A204.1 (cell line): ENCODE measurements around the gene SSR1.
"Not testable (repeated sequence)": the region's sequence is repeated elsewhere in the genome, so short reads cannot be mapped to it uniquely, and the experiment has no call there.

Experiments
- FAIRE-seq: peaks from 2 replicates; lab custom pipeline; 2012; peaks lifted over from hg19 to GRCh38; lab: Jason Lieb, UNC

The SSR1 gene

DNA sequence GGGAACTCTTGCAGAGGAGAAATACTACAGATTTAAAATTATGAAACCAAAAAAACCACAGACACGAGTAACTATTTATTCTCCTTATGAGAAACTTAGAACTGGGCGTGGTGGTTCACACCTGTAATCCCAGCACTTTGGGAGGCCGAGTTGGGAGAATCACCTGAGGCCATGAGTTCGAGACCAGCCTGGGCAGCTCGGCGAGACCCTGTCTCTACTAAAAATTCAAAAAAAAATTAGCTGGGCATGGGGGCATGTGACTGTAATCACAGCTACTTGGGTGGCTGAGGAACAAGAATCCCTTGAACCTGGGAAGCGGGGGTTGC lies 36.8 kb downstream of the SSR1 start:
- no peak for FAIRE-seq

DNA sequence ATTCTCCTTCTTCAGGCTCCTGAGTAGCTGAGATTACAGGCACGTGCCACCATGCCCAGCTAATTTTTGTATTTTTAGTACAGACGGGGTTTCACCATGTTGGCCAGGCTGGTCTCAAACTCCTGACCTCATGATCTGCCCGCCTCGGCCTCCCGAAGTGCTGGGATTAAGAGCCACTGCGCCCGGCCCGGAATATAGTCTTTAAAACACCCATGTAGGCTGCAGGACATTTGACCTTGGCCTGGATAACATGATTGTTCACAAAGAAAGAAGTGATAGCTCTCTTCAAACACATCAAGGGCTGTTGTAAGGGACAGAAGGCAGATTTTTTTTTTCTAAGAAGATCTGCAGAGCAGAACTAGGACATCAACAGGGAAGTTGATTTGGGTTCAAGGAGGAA lies 38.5 kb downstream of the SSR1 start:
- FAIRE-seq = not testable (repeated sequence)

DNA sequence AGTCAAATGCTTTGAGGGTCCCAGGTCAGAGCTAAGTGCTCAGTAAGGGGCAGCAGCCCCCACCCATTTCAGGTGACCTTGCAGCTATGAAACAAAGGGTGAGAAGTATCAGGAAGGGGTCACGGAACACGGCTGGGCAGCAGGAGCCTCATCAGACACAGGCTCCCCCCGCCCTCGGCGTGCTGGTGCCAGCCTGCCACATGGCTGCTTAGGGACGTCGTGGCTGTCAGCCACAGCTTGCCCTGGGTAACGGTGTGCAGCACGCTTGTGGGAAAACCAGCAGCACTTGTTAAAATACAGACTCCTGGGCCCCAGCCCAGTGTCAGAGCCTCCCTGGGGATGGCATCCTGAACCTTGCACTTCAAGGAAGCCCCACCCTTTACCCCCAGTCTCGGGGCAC lies 39.3 kb downstream of the SSR1 start:
- FAIRE-seq = no peak

DNA sequence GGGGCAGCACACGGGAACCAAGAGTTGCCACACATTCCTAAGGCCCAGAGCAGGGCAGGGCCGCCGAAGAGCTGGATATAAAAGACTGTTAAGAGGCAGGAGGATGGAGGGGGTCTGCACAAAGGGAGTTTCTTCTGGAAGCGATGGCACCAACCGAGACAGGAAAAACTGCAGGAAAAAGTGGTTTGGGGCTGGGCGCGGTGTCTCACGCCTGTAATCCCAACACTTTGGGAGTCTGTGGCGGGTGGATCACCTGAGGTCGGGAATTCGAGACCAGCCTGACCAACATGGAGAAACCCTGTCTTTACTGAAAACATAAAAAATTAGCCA lies 41.8 kb downstream of the SSR1 start:
- FAIRE-seq = no peak

DNA sequence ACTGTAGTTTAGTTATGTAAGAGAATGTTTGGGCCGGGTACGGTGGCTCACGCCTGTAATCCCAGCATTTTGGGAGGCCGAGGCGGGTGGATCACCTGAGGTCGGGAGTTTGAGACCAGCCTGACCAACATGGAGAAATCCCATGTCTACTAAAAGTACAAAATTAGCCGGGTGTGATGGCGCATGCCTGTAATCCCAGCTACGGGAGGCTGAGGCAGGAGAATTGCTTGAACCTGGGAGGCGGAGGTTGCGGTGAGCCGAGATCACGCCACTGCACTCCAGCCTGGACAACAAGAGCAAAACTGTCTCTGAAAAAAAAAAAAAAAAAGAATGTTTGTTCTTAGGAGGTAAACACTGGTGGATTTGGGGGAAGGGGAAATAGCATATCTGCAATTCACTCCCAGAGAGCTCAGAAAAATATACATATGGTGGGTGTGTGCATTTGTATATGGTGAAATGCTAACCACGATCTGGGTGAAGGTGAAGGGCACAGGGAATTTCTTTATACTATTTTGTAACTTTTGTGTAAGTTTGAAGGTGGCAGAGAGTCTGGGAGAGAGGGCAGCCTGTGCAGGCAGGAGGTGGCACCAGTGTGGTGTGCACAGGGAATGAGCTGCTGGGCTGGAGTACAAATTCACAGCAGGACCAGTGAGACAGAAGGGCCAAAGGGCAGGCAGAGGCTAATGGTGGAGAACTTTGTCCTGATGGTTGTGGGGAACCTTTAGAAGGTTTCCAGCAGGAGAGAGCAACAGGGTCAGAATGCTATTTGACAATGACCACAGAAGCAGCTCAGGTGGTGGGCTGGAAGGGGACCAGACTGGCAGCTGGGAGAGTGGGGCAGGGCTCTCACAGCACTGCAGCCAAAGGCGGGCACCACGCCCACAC lies 42.4 kb downstream of the SSR1 start:
- no peak for FAIRE-seq

DNA sequence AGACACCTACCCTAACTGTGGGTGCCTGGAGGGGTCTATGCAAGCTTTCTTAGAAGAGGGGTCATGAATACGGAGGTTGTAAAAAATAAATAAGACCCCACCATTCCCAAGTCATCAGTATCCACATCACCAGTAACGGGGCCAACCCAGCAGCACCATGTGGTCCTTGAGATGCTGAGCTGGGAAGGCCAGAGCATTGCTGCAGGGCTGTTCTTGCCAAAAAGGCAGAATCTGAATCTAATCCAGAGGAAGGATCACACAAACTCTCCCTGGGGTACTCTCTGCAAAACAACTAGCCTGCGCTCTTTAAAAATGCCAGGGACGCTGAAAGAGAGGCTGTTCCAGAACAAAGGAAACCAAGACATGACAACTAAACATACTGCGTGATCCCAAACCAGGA lies 43.2 kb downstream of the SSR1 start:
- no peak for FAIRE-seq

DNA sequence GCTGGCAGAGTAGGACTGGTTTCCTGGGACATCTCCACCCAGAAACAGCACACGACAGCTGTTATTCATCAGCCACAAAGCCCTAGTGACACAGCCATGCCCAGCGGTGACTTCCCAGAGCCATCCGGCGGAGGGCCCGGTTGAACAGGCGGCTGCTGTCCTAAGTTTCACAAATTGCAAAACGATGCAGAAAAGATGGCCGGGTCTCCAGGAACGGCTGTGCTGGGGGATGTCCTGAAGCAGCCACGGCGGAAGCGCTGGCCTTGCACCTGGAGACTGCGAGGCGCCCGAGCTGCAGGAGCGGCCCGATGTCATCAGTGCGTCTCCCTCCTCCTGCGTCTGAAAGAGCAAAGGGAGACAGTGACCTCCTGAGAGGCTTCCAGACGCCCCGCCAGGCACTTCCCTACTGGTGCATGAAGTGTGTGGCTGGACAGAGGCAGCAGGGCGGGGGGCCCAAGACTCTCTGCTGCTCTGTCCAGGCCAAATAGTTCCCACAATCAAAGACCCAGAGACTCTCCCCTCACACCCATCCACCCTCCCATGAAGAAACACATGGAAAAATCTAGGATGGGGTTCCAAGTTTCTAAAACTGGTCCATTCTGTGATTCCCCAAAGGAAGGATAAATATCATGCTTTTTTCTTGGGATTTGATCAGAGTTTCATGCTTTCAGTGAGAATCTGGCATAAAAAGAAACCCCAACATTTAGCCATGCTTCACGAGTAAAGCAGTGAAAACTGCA lies 44.0 kb downstream of the SSR1 start:
- no peak for FAIRE-seq

DNA sequence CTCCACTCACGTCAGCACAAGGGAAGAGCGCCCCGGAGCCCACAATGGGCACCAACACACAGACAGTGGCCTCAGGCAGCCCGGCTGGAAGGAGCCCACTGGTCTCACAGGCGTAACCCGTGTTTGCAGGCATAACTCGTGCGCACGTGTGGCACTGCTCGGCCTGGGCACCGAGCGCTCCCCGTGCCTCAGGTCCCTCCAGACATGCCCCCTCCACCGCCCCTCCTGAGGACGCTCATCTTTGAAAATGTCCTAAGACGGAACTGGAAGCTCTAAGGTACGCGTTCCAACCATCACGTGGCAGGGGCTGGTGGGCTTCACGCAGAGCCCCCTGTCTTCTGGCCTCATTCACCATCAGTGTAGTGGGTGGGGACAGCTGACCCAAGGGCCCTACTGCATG lies 44.6 kb downstream of the SSR1 start:
- FAIRE-seq = no peak

DNA sequence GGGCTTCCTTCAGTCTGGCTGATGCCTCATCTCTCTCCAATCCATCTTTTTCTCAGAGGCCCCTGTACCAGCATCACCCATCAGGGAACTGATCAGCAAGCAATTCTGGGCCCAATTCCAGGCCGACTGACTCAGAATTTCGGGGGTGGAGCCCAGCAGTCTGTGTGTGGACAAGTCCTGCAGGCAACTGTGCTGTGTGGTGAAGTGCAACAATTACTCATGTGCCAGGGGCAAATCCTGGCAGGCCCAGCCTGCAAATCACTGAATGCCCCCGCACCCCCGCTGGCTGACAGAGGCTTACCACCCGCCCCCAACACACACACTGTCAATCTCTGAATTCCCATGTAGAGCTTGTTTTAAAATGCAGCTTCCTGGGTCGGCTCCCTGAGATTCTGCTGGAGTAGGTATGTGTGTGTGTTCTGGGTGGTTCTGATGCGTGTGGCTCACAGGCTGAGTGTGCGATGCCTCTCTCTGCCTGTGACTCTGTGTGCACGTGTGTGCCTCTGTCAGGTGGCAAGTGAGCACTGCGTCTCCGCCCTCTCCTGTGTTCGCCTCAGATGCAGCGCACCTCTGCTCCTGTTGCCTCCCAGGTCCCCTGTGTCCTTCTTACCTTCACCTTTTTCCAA lies 45.4 kb downstream of the SSR1 start:
- no peak for FAIRE-seq

DNA sequence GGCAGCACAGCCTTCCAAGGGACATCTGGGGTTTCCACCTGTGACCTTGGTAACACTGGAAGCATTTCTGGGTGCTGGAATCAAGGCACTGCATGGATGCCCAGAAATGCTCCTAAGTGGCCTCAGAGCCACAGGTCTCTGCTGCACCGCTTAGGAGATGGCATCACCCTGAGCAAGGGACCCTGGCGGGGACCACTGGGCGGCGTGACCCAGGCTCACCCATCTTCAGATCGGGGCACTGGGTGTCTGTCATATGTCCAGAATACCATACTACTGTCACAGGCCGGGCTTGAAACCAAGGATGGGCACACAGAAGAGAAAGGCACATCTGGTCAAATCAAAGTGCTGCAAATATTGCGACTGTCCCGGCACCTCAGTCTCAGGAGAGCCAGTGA lies 45.9 kb downstream of the SSR1 start:
- FAIRE-seq = no peak

DNA sequence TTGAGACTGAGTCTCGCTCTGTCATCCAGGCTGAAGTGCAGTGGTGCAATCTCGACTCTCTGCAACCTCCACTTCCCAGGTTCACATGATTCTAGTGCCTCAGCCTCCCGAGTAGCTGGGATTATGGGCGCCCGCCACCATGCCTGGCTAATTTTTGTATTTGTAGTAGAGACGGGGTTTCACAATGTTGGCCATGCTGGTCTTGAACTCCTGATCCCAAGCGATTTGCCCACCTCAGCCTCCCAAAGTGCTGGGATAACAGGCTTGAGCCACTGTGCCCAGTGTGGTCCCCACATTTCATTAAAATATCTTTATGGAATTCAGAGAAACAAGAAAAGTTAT lies 47.6 kb downstream of the SSR1 start:
- FAIRE-seq = not testable (repeated sequence)

DNA sequence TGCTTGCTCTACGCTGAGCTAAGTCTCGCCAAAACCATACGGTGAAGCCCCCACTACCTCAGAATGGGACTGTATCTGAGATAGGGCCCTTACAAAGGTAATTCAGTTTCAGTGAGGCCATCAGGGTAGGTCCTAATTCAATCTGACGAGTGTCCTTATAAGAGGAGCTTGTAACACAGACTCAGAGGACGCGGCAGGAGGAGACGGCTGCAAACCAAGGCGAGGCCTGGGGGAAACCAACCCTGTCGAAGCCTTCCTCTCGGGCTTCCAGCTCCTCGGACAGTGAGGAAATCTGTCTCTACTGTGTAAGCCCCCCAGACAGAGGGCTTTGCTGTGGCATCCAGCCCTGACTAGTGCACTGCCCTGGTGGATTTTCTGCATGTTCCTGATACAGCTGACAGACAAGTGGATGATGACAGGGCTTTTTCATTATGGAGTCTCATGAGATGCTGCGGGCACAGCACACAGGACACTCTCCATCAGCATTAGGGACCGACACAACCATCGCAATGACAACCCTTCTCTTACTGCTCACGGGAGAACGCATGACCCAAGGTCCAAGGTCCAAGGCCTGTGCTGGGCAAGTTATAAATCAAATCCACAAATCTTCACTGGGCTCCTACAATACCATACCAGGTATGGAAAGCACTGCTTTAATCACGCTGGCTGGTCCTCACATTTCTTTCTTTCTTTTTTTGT lies 48.2 kb downstream of the SSR1 start:
- FAIRE-seq = no peak

DNA sequence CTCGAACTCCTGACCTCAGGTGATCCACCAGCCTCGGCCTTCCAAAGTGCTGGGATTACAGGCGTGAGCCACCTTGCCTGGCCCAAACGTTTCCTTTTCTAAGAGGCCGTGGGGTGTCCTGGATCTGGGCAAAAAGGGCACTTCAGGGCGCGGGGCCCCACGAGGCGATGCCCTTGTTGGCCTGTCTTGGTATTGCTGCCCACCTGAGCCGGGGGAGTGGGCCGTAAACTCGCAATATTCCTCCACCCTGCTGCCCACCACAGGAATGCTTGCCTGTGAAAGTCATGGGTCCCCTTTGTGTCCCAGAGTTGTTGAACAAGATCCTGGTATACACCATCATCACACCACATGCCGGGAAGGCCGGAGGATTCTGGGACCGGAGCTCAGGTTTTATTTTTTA lies 49.0 kb downstream of the SSR1 start:
- FAIRE-seq = no peak

DNA sequence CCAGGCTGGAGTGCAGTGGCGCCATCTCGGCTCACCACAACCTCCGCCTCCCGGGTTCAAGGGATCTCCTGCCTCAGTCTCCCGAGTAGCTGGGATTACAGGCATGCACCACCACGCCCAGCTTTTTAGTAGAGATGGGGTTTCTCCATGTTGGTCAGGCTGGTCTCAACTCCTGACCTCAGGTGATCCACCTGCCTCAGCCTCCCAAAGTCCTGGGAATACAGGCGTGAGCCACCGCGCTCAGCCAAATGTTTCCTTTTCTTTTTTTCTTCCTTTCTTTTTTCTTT lies 49.5 kb downstream of the SSR1 start:
- FAIRE-seq = not testable (repeated sequence)

DNA sequence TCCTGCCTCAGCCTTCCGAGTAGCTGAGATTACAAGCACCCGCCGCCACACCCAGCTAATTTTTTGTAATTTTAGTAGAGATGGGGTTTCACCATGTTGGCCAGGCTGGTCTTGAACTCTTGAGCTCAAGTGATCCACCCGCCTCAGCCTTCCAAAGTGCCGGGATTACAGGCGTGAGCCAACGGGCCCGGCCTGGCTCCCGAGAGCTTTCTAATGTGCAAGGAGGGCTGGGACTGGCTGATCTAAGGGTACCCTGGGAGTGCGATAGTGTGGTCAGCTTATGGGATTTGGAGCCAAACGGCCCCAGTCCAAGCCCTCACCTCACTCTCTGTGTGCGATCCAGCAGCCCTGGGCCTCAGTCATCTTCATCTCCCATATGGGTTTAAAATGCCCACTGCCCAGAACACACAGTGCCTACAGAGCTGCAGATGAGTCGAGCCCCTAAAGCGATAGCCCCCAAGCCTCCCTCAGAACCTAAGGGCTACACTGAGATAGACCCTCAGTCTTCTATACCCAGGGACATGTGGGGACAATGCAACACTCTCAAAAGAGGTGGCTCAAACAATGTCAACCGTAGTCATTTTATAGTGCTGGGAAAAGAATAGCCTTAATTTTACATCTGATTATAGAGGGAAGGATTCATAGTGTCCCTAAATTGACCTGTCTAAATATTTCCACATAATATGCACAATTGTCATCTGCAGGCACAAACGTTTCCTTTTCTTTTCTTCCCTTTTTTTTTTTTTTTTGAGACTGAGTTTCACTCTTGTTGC lies 50.1 kb downstream of the SSR1 start:
- FAIRE-seq = no peak

DNA sequence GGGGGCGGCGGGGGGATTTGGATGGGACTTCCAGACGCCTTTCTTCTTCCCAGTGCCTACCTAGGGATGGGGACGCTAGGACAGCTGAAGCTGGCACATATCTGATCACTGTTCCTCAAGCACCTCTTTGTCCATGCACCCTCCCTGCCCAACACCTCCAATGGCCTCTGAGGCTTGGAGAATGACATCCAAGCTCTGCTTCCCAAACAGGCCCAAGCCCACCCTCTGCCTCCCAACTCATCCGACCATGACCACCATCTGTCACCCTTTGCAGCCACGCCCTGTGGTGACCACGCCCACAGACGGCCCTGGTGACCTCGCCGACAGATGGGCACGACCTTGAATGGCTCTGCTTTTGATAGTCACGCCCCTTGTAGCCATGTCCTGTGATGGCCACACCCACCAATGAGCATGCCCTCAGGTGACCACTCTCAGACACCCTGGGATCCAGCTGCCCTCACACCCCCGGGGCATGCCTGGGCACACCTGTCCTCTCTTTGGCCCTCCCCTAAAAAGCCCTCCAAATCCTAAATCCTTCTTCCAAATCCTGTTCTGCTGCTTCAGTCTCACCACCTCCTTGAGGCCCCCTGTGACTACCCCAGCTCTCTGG lies 51.0 kb downstream of the SSR1 start:
- no peak for FAIRE-seq

DNA sequence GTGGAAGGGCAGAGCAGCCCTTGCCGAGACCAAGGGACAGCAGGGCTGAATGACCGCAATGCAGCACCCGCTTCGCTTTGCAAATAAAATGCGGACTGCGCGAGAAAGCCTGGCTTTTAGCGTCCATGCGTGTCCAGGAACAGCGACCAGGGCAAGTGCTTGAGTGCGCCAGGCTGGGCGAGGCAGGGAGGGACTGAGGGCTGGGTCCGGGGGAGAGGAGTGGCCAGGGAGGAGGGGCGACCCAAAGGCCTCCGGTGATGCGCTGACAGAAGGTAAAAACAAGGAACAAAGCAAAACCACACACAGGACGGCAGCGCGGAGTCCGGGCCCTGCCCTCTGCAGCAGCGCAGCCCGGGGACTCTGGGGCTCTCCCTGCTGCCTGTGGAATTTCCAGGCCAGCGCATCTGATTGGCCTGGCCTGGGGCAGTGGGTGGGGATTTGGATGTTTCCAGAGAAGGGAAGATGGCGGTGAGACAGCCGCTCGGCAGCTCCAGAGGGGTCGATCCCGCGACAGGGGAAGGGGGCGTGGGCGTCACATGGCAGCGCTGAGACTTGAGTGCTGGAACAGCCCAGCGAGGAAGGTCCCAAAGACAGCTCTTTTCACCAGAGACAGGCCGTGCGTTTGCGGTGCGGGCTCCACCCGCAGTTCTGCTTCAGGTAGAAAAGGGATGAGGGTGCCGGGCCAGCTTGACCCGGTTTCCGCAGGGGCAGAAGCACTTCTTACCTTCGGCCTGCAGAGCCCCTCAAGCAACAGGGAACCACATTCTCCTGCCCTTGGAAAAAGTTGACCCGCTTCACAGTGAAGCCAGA lies 51.8 kb downstream of the SSR1 start:
- FAIRE-seq = peak; percentile 78

DNA sequence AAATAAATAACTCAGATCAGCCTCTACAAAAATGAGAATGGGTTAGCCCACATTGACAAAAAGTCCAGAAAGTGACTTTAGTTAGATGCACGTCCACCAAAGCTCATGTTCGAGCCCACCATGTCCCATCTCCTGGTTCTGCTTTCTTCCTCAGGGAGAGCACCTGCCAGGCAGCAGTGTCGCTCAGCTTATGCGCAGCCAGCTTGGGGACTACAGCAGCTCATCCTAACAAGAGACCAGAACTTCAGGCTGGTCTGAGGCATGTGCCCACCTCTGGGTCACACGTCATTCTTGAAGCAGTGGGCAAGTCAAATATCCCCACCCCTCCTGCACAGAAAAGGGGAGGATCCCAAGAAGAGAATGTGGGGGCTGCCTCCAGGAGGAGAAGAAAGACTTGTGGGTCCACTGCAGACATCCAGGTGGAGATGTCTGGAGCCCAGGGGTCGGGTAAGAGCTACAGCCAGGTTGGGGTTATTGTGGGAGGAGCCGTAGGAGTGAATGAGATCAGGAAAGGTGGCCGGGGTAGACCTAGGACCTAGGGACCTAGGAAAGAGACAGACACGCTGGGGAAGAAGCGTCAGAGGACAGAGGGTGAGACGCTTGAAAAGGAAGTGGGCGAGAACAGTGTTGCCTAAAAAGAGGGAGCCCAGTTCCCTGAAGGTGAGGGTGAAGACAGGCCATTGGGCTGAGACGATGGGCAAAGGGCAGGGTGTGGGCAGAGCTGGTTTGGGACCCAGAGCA lies 52.5 kb downstream of the SSR1 start:
- FAIRE-seq = no peak

DNA sequence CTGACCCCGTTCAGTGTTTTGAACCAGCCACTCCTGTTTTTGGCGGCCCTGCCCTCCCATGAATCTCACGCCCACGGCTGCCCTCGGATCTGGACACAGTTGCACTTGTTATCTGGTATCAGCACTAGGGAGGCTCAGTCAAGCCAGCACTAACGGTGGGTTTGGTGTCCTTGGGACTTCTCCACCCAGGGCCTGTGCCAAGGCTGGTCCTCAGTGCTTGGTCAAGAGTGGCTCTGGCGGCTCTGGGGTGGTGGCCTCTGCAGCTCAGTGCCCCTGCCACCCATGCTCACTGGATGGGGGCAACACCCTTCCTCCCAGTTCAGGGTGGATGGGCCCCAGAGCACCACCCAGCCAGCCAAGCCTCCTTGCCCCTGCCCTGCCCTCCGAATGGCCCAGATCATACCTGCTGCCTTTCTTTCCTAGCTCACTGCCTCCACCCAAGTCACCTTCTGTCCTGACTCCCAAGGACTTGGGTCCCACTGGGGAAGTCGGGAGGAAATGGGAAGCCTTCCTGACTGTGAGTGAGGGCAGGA lies 54.7 kb downstream of the SSR1 start:
- FAIRE-seq = no peak

DNA sequence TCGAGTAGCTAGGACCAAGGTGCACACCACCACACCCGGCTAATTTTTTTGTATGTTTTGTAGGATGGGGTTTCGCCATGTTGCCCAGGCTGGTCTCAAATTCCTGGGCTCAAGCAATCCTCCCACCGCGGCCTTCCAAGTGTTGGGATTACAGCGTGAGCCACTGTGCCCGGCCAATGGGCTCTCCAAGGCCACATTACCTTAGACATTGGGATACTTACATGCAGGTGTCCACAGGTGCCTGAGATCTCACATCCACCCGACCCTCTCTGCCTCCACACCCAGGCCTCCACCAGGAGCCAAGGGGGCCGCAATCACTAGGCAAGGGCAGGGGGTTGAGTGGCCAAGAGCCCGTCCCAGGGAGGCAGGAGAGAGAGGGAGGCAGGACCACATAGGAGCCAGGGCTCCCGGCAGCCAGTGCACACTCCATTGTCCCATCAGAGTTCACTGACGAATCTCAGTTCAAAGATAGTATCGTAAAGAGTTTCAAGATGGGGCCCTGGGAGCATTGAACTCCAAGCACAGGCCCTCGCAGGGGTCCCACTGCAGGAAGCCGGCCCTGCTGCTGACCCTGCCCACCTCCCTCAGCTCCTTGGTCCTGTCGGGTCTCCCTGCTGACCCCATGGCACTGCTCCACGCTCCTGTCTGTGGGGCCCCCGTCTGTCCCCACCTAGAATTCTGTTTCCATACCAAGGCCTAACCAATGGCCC lies 55.3 kb downstream of the SSR1 start:
- FAIRE-seq = no peak
